Ishikawa (cell line): Measurements from ENCODE around the gene CDKN2B-AS1.

Experiments used
- CEBPB ChIP-seq: IDR thresholded peaks from 2 replicates; pipeline ENCODE4 v1.6.1; 2012
- CREB1 ChIP-seq: IDR thresholded peaks from 2 replicates; pipeline ENCODE4 v1.6.1; 2012; ENCODE audit warnings: low read depth
- EGR1 ChIP-seq: IDR thresholded peaks from 2 replicates; pipeline ENCODE4 v1.6.1; 2012
- EP300 ChIP-seq: IDR thresholded peaks from 2 replicates; pipeline ENCODE4 v1.6.1; 2012; ENCODE audit warnings: borderline replicate concordance
- FOXM1 ChIP-seq: IDR thresholded peaks from 2 replicates; pipeline ENCODE4 v1.6.1; 2012; ENCODE audit warnings: low read depth, borderline replicate concordance
- MAX ChIP-seq: IDR thresholded peaks from 2 replicates; pipeline ENCODE4 v1.6.1; 2012
- NFIC ChIP-seq: IDR thresholded peaks from 2 replicates; pipeline ENCODE4 v1.6.1; 2012
- RAD21 ChIP-seq: IDR thresholded peaks from 2 replicates; pipeline ENCODE4 v1.6.1; 2012; ENCODE audit warnings: low read depth
- REST ChIP-seq: IDR thresholded peaks from 2 replicates; pipeline ENCODE4 v1.6.1; 2012; ENCODE audit warnings: low read depth, mild to moderate bottlenecking
- TAF1 ChIP-seq: IDR thresholded peaks from 2 replicates; pipeline ENCODE4 v1.6.1; 2012; ENCODE audit warnings: low read depth, mild to moderate bottlenecking
- TCF12 ChIP-seq: IDR thresholded peaks from 2 replicates; pipeline ENCODE4 v1.6.1; 2012; ENCODE audit warnings: low read depth
- TEAD4 ChIP-seq: IDR thresholded peaks from 2 replicates; pipeline ENCODE4 v1.6.1; 2012
- USF1 ChIP-seq: IDR thresholded peaks from 2 replicates; pipeline ENCODE4 v1.6.1; 2012
- YY1 ChIP-seq: IDR thresholded peaks from 2 replicates; pipeline ENCODE4 v1.6.1; 2012; ENCODE audit warnings: low read depth
- ZBTB7A ChIP-seq: IDR thresholded peaks from 2 replicates; pipeline ENCODE4 v1.6.1; 2012; ENCODE audit warnings: low read depth

CDKN2B-AS1 gene

GRCh38 chr9:22047596-22047995, 53.0 kb downstream of the CDKN2B-AS1 start:
- TF ChIP-seq CREB1 (no peak), CEBPB (no peak), USF1 (no peak), REST (no peak), YY1 (no peak), EP300 (no peak), FOXM1 (no peak), TEAD4 (no peak), RAD21 (no peak), TAF1 (no peak), TCF12 (no peak), EGR1 (no peak), NFIC (no peak)

GRCh38 chr9:22049411-22049810, 54.8 kb downstream of the CDKN2B-AS1 start:
- TF ChIP-seq EP300 (no peak), YY1 (no peak), TAF1 (no peak), TEAD4 (no peak), TCF12 (no peak), ZBTB7A (no peak), MAX (no peak)

GRCh38 chr9:22050924-22051323, 56.3 kb downstream of the CDKN2B-AS1 start:
- TF ChIP-seq CREB1 (no peak), RAD21 (no peak), CEBPB (no peak), EGR1 (no peak), EP300 (no peak), MAX (no peak), TEAD4 (no peak), NFIC (no peak)

- TF ChIP-seq NFIC (peak; percentile 37; the same call in 1 of the 2 replicates), TAF1 (no peak)
Observed at GRCh38 chr9:22052376-22052945, 57.9 kb downstream of the CDKN2B-AS1 start.

- TF ChIP-seq TAF1 (no peak), RAD21 (peak; percentile 41)
Observed at GRCh38 chr9:22053178-22053577, 58.6 kb downstream of the CDKN2B-AS1 start.

- TF ChIP-seq EP300 (no peak), CREB1 (no peak), FOXM1 (no peak), USF1 (no peak)
Observed at GRCh38 chr9:22054076-22054475, 59.5 kb downstream of the CDKN2B-AS1 start.

GRCh38 chr9:22054529-22054928, 59.9 kb downstream of the CDKN2B-AS1 start:
- no peak for TF ChIP-seq RAD21
- TF ChIP-seq FOXM1, result no peak
- no peak for TF ChIP-seq NFIC

- no peak for TF ChIP-seq NFIC
- TF ChIP-seq USF1, result no peak
- TF ChIP-seq EGR1, result no peak
- TF ChIP-seq TAF1, result no peak
- TF ChIP-seq CEBPB, result no peak
- no peak for TF ChIP-seq ZBTB7A
- TF ChIP-seq TEAD4, result no peak
Observed at GRCh38 chr9:22055090-22055489, 60.5 kb downstream of the CDKN2B-AS1 start.

GRCh38 chr9:22056402-22056801, 61.8 kb downstream of the CDKN2B-AS1 start:
- TF ChIP-seq TCF12 (no peak), REST (no peak), TAF1 (no peak), NFIC (peak; percentile 31; the same call in 1 of the 2 replicates), ZBTB7A (no peak)
